Calu3 (cell line): Measurements from ENCODE around the gene P2RY13. TPM values are rescaled to one million over a fixed set of nuclear protein-coding genes. Genes with fewer than 3 reads are reported as not detected.

Experiments used
- BruUV-seq: library from RNA; stranded (reverse); fragments of 400-500 nt; replicated peaks from 2 replicates; lab custom pipeline; 2021; lab: Mats Ljungman, UMichigan
- CTCF ChIA-PET: fragments of 300-600 bp; sonication (Branson Sonifier 250); formaldehyde crosslinking; loops from one replicate; lab custom pipeline; 2022; ENCODE audit warnings: antibody characterized with exemption; lab: Charles Lee
- DNase-seq: peaks from one replicate; pipeline ENCODE4 v3.0.0; 2022
- H3K27ac Mint-ChIP-seq: one replicate; pipeline ENCODE4 v1.8.0; 2022; ENCODE audit warnings: mixed read lengths; ENCODE audit not compliant: unreplicated experiment
- H3K27me3 Mint-ChIP-seq: one replicate; pipeline ENCODE4 v1.8.0; 2022; ENCODE audit warnings: mixed read lengths; ENCODE audit not compliant: unreplicated experiment
- H3K36me3 Mint-ChIP-seq: one replicate; pipeline ENCODE4 v1.8.0; 2022; ENCODE audit warnings: mild to moderate bottlenecking, moderate library complexity, mixed read lengths; ENCODE audit not compliant: insufficient read depth, unreplicated experiment
- H3K4me1 Mint-ChIP-seq: one replicate; pipeline ENCODE4 v1.8.0; 2022; ENCODE audit warnings: mild to moderate bottlenecking, low read depth, mixed read lengths; ENCODE audit not compliant: unreplicated experiment
- H3K4me3 Mint-ChIP-seq: one replicate; pipeline ENCODE4 v1.8.0; 2022; ENCODE audit warnings: mild to moderate bottlenecking, low read depth, moderate library complexity, mixed read lengths; ENCODE audit not compliant: unreplicated experiment
- H3K9me3 Mint-ChIP-seq: one replicate; pipeline ENCODE4 v1.8.0; 2022; ENCODE audit warnings: low read depth, mixed read lengths; ENCODE audit not compliant: unreplicated experiment
- intact Hi-C: fragments of 100-400 bp; cut with micrococcal nuclease; formaldehyde crosslinking; loops from one replicate; pipeline ENCODE4 v1.10.0; 2022; ENCODE audit not compliant: unreplicated experiment
- total RNA-seq: library from RNA; stranded (reverse); gene quantifications from 2 replicates; pipeline ENCODE4 v1.2.3, GENCODE V29; 2022
- TF ChIP-seq, protein P1 (sequence below): fragments of 200-600 bp; IDR thresholded peaks from one replicate; pipeline ENCODE4 v1.8.0; 2022; ENCODE audit warnings: antibody characterized with exemption; ENCODE audit not compliant: unreplicated experiment

P2RY13 gene
- total RNA-seq, 1 experiment from 2014 or later: not detected

DNA sequence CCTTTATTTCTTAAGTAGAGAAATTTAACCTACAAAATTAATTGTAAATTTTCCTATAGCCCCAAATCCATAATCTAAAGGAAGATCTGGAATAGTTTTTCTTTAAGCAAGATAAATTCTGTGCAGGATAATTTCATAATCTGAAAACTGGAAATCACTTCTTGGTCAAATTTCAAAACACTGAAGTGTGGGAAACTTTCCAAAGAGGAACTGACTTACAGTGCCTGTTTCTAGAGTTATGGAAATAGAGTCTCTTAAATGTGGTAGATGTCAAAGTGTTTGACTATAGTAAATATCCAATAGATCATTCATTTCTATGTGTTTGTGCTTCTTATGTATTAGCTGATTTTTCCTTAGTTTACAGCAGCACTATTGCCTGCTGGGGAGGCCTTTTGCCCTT is 1.6 kb upstream of the P2RY13 start:
- Mint-ChIP-seq H3K4me1 (peaks cover 10% of the 10 kb centered on the region), H3K27me3 (no peaks in the 10 kb centered on the region), H3K36me3 (no peaks in the 10 kb centered on the region), H3K27ac (no peak overlapping the region), H3K9me3 (no peaks in the 10 kb centered on the region), H3K4me3 (no peak overlapping the region)
- CTCF ChIA-PET: no interaction called here
- intact Hi-C loops: no loop called here
- TF ChIP-seq, protein P1, sequence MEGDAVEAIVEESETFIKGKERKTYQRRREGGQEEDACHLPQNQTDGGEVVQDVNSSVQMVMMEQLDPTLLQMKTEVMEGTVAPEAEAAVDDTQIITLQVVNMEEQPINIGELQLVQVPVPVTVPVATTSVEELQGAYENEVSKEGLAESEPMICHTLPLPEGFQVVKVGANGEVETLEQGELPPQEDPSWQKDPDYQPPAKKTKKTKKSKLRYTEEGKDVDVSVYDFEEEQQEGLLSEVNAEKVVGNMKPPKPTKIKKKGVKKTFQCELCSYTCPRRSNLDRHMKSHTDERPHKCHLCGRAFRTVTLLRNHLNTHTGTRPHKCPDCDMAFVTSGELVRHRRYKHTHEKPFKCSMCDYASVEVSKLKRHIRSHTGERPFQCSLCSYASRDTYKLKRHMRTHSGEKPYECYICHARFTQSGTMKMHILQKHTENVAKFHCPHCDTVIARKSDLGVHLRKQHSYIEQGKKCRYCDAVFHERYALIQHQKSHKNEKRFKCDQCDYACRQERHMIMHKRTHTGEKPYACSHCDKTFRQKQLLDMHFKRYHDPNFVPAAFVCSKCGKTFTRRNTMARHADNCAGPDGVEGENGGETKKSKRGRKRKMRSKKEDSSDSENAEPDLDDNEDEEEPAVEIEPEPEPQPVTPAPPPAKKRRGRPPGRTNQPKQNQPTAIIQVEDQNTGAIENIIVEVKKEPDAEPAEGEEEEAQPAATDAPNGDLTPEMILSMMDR: no peak
- BruUV-seq: no TSS peak
- no peak for DNase-seq

DNA sequence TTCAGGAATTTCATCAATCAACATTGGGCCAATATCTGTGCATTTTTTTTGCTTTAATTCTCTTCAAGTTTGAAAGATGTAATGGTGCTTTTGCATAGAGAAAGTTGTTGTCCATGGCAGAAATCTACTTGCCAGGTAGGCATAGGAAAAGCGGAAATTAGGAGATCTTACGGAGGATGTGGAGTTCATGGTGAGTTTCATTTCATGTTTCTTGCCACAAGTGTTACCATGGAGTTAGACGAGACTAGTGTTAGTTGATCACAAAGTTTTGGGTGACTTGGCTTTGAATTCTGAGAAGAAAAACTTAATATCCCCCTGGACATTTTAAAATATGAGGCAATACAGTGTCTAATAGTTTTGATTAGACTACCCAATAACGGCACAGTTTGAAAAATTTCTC is 1.0 kb upstream of the P2RY13 start:
- DNase-seq: no peak
- H3K4me1 Mint-ChIP-seq: peaks cover 10% of the 10 kb centered on the region
- intact Hi-C loops: no loop called here
- H3K27ac Mint-ChIP-seq: no peak overlapping the region
- no peaks in the 10 kb centered on the region for H3K27me3 Mint-ChIP-seq
- no peak overlapping the region for H3K4me3 Mint-ChIP-seq
- H3K36me3 Mint-ChIP-seq: no peaks in the 10 kb centered on the region
- no TSS peak for BruUV-seq
- CTCF ChIA-PET: no interaction called here
- no peaks in the 10 kb centered on the region for H3K9me3 Mint-ChIP-seq
- TF ChIP-seq, protein P1: no peak

DNA sequence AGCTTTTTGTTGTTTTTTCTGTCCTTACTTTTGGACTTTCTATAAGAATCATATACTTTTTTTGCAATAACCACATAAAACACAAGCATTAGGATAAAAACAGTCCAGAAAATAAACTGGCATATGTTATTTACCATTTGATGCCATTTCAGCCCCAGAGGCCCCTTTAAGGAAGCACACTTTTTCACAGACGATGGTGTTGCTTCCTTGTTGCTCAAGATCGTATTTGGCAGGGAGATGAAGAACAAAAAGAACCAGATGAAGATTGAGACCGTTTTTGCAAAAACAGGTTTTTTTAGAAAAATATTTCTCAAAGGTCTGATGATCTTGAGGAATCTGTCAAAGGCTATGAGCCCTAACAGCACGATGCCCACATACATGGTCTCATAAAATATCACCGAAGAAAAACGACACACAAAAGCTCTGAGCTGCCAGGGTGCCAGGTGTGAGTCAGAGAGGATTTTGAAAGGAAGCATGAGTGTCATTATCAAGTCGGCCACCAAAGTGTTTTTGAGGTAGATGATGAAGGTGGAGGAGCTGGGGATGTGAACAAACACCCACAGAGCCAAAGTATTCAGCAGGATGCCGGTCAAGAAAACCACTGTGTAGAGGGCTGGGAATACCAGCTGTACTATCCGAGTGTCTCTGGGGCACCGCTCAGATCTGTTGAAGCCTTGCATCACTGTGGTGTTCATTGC is 902 bp downstream of the P2RY13 start:
- CTCF ChIA-PET: interaction anchor here (0.6 to 2.1 kb wide), 14 partner anchors 12 to 1937 kb away, joined by 3 to 27 read pairs (median 4); partner anchors contain the start of gene GPR87
- DNase-seq: peak; percentile 24
- TF ChIP-seq, protein P1: no peak
- no peaks in the 10 kb centered on the region for H3K27me3 Mint-ChIP-seq
- no TSS peak for BruUV-seq
- peak overlapping the region; percentile 46 for H3K27ac Mint-ChIP-seq
- no peaks in the 10 kb centered on the region for H3K36me3 Mint-ChIP-seq
- intact Hi-C loops: no loop called here
- peaks cover 10% of the 10 kb centered on the region for H3K4me1 Mint-ChIP-seq
- no peaks in the 10 kb centered on the region for H3K9me3 Mint-ChIP-seq
- peak overlapping the region; percentile 27 for H3K4me3 Mint-ChIP-seq

DNA sequence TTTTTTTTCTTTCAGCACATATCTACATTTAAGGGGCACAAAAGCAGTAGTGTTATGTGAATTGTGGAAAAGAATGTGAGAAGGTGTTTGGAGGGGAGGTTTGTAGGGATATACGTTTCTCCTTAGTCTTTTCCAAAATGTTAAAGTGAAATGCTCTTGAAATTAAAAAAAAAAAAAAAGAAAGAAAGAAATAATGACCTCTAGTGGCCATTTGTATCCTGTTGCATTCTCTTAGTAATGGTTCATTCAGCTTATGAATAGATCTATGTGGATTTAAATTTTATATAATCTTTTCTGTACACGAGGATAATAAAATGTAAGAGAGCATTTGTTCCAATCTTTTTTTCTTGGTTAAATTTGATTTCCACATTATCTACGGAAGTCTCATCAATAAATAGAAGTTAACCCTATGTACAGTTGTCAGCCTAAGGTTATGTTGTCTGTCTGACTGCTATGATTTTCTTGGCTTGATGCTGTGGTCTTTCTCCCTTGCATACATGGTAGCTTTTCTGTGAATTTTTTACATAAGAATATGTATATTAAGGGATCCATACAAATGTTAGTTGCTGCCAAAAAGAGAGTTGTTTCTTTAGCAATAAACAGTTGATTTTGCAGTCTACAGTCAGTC is 1.7 kb downstream of the P2RY13 start:
- Mint-ChIP-seq H3K27me3 (no peaks in the 10 kb centered on the region), H3K9me3 (peaks cover 3% of the 10 kb centered on the region), H3K36me3 (no peaks in the 10 kb centered on the region), H3K4me3 (no peak overlapping the region), H3K27ac (no peak overlapping the region), H3K4me1 (peaks cover 10% of the 10 kb centered on the region)
- no peak for DNase-seq
- TF ChIP-seq, protein P1: peak; percentile 59
- no TSS peak for BruUV-seq
- intact Hi-C loops: loop anchor here (1.0 kb wide), 2 partner anchors 22 to 37 kb away; no protein-coding TSS in a partner anchor
- CTCF ChIA-PET: interaction anchor here (0.6 to 2.1 kb wide), 21 partner anchors 11 to 1501 kb away, joined by 3 to 27 read pairs (median 4); partner anchors contain the start of gene GPR87
